B cell (primary cell): Measurements from ENCODE around the gene VWA5B1.

Source experiments
- CTCF ChIP-seq: fragments of 200-600 bp; IDR thresholded peaks from one replicate; pipeline ENCODE4 v1.8.0; 2022; ENCODE audit warnings: antibody characterized with exemption, mild to moderate bottlenecking
- EZH2 ChIP-seq: IDR thresholded peaks from 2 replicates; pipeline ENCODE4 v1.6.1; 2012; ENCODE audit warnings: borderline replicate concordance, low read depth, mild to moderate bottlenecking, moderate library complexity, low read length; ENCODE audit not compliant: insufficient read depth, poor library complexity, severe bottlenecking

- no peak for TF ChIP-seq CTCF
- TF ChIP-seq EZH2: no peak
Observed at GRCh38 chr1:20348326-20348915, 57.7 kb downstream of the VWA5B1 start.
